RWPE1 (cell line): ENCODE data around the gene CSF1R.

Source experiments
- CTCF ChIA-PET: fragments of 350-600 bp; sonication (Branson Sonifier 250); formaldehyde crosslinking; extraction: SDS; loops from one replicate; lab custom pipeline; 2021; lab: Yijun Ruan, JAX
- POLR2A ChIA-PET: fragments of 400-600 bp; formaldehyde crosslinking; extraction: SDS; loops from one replicate; lab custom pipeline; 2020; ENCODE audit warnings: antibody characterized with exemption; ENCODE audit not compliant: low non-redundant PET; lab: Yijun Ruan, JAX
- DNase-seq: peaks from one replicate; pipeline ENCODE4 v3.0.0; 2012; ENCODE audit warnings: low spot score
- H3K27ac ChIP-seq: fragments of 450-650 bp; 2 replicates; pipeline ENCODE4 v1.5.1; 2017
- CTCF ChIP-seq: fragments of 450-650 bp; conservative IDR thresholded peaks from 2 replicates; pipeline ENCODE4 v1.5.1; 2017; ENCODE audit warnings: low read depth, mild to moderate bottlenecking

CSF1R gene

GRCh38 chr5:150017226-150018005 lies 68.9 kb downstream of the CSF1R start:
- DNase-seq, result peak; percentile 73
- no peak for TF ChIP-seq CTCF
- ChIA-PET POLR2A (no interaction called here), CTCF (interaction anchor here (0.7 to 1.0 kb wide), 3 partner anchors 10 to 131 kb away, joined by 4 to 5 read pairs (median 5); no protein-coding TSS in a partner anchor)
- H3K27ac ChIP-seq, result no peak overlapping the region

GRCh38 chr5:150016537-150016936 lies 69.8 kb downstream of the CSF1R start:
- TF ChIP-seq CTCF, result no peak
- H3K27ac ChIP-seq, result no peak overlapping the region
- no peak for DNase-seq
- POLR2A ChIA-PET, result no interaction called here
- CTCF ChIA-PET, result interaction anchor here (0.7 to 0.9 kb wide), 3 partner anchors 10 to 131 kb away, joined by 3 to 5 read pairs (median 4); partner anchors contain the start of gene TIGD6

GRCh38 chr5:150015415-150015814 lies 70.9 kb downstream of the CSF1R start:
- ChIA-PET POLR2A (no interaction called here), CTCF (interaction anchor here (0.6 kb wide), 1 partner anchor 70 kb away, joined by 4 read pairs; no protein-coding TSS in a partner anchor)
- no peak for TF ChIP-seq CTCF

GRCh38 chr5:150014456-150014855 lies 71.9 kb downstream of the CSF1R start:
- ChIA-PET POLR2A (no interaction called here), CTCF (no interaction called here)
- H3K27ac ChIP-seq, result no peak overlapping the region
- no peak for TF ChIP-seq CTCF
- no peak for DNase-seq

More at GRCh38 chr5:150015415-150015814, 70.9 kb downstream of the CSF1R start:
- H3K27ac ChIP-seq, result no peak overlapping the region
- no peak for DNase-seq

- POLR2A ChIA-PET, result no interaction called here
- TF ChIP-seq CTCF, result no peak
- DNase-seq, result no peak
- CTCF ChIA-PET, result no interaction called here
- H3K27ac ChIP-seq, result no peak overlapping the region
Observed at GRCh38 chr5:150013931-150014330, 72.4 kb downstream of the CSF1R start.

GRCh38 chr5:150009671-150010387 lies 76.5 kb downstream of the CSF1R start:
- H3K27ac ChIP-seq, result no peak overlapping the region
- POLR2A ChIA-PET, result no interaction called here
- CTCF ChIA-PET, result interaction anchor here (0.6 to 1.0 kb wide), 2 partner anchors 9 to 24 kb away, joined by 3 to 5 read pairs; no protein-coding TSS in a partner anchor
- no peak for DNase-seq
- no peak for TF ChIP-seq CTCF
